Skeletal muscle satellite cell (primary cell): ENCODE measurements around the gene FAM169A.
"Not testable (repeated sequence)": the region's sequence is repeated elsewhere in the genome, so short reads cannot be mapped to it uniquely, and the experiment has no call there.

ENCODE experiments used
- H3K27me3 ChIP-seq: 2 replicates; pipeline ENCODE4 v1.7.0; 2013; ENCODE audit warnings: low read length; ENCODE audit not compliant: control insufficient read depth, insufficient read depth
- H3K36me3 ChIP-seq: 2 replicates; pipeline ENCODE4 v1.7.0; 2013; ENCODE audit warnings: mild to moderate bottlenecking, control low read depth, low read length; ENCODE audit not compliant: insufficient read depth
- H3K4me1 ChIP-seq: 2 replicates; pipeline ENCODE4 v1.7.0; 2013; ENCODE audit warnings: low read length; ENCODE audit not compliant: control insufficient read depth, insufficient read depth
- H3K4me2 ChIP-seq: 2 replicates; pipeline ENCODE4 v1.7.0; 2013; ENCODE audit warnings: mild to moderate bottlenecking, low read length
- H3K4me3 ChIP-seq: 2 replicates; pipeline ENCODE4 v1.7.0; 2013; ENCODE audit warnings: low read length
- H3K9ac ChIP-seq: 2 replicates; pipeline ENCODE4 v1.7.0; 2013; ENCODE audit warnings: mild to moderate bottlenecking, low read depth, low read length, moderate library complexity
- H3K9me3 ChIP-seq: replicated peaks from 2 replicates; pipeline ENCODE4 v1.7.0; 2013; ENCODE audit warnings: mild to moderate bottlenecking, control low read depth, low read length

FAM169A gene

GRCh38 chr5:74837115-74837514 lies 29.1 kb downstream of the FAM169A start:
- H3K4me1 ChIP-seq, result no peaks in the 10 kb centered on the region
- H3K4me2 ChIP-seq, result no peak overlapping the region
- H3K9me3 ChIP-seq, result no peaks in the 10 kb centered on the region
- H3K9ac ChIP-seq, result no peak overlapping the region
- no peaks in the 10 kb centered on the region for H3K27me3 ChIP-seq
- no peak overlapping the region for H3K4me3 ChIP-seq
- H3K36me3 ChIP-seq, result no peaks in the 10 kb centered on the region

- Histone ChIP-seq H3K9me3 (no peaks in the 10 kb centered on the region), H3K4me1 (no peaks in the 10 kb centered on the region), H3K9ac (no peak overlapping the region), H3K4me3 (no peak overlapping the region), H3K27me3 (no peaks in the 10 kb centered on the region), H3K36me3 (no peaks in the 10 kb centered on the region), H3K4me2 (no peak overlapping the region)
Observed at GRCh38 chr5:74833537-74834266, 32.5 kb downstream of the FAM169A start.

GRCh38 chr5:74829413-74829812 lies 36.8 kb downstream of the FAM169A start:
- Histone ChIP-seq H3K9me3 (no peaks in the 10 kb centered on the region), H3K4me2 (no peak overlapping the region), H3K4me3 (no peak overlapping the region), H3K27me3 (no peaks in the 10 kb centered on the region), H3K9ac (no peak overlapping the region), H3K36me3 (no peaks in the 10 kb centered on the region), H3K4me1 (no peaks in the 10 kb centered on the region)

- no peak overlapping the region for H3K4me3 ChIP-seq
- H3K9me3 ChIP-seq, result no peaks in the 10 kb centered on the region
- H3K4me1 ChIP-seq, result no peaks in the 10 kb centered on the region
- no peaks in the 10 kb centered on the region for H3K36me3 ChIP-seq
- H3K4me2 ChIP-seq, result no peak overlapping the region
- no peak overlapping the region for H3K9ac ChIP-seq
- no peaks in the 10 kb centered on the region for H3K27me3 ChIP-seq
Observed at GRCh38 chr5:74822288-74822687, 43.9 kb downstream of the FAM169A start.

GRCh38 chr5:74816875-74817274 lies 49.3 kb downstream of the FAM169A start:
- no peaks in the 10 kb centered on the region for H3K4me1 ChIP-seq
- H3K9me3 ChIP-seq, result no peaks in the 10 kb centered on the region
- no peak overlapping the region for H3K9ac ChIP-seq
- no peaks in the 10 kb centered on the region for H3K27me3 ChIP-seq
- H3K4me3 ChIP-seq, result no peak overlapping the region
- H3K36me3 ChIP-seq, result no peaks in the 10 kb centered on the region
- H3K4me2 ChIP-seq, result no peak overlapping the region

GRCh38 chr5:74810915-74811314 lies 55.3 kb downstream of the FAM169A start:
- Histone ChIP-seq H3K9me3 (no peaks in the 10 kb centered on the region), H3K27me3 (no peaks in the 10 kb centered on the region), H3K4me1 (no peaks in the 10 kb centered on the region), H3K4me2 (no peak overlapping the region), H3K4me3 (no peak overlapping the region), H3K9ac (no peak overlapping the region), H3K36me3 (no peaks in the 10 kb centered on the region)

- Histone ChIP-seq H3K27me3 (no peaks in the 10 kb centered on the region), H3K4me2 (no peak overlapping the region), H3K9ac (no peak overlapping the region), H3K9me3 (no peaks in the 10 kb centered on the region), H3K4me3 (no peak overlapping the region), H3K36me3 (no peaks in the 10 kb centered on the region), H3K4me1 (peaks cover 16% of the 10 kb centered on the region)
Observed at GRCh38 chr5:74801941-74802340, 64.2 kb downstream of the FAM169A start.

- H3K36me3 ChIP-seq, result no peaks in the 10 kb centered on the region
- peaks cover 16% of the 10 kb centered on the region for H3K4me1 ChIP-seq
- H3K4me2 ChIP-seq, result no peak overlapping the region
- H3K9me3 ChIP-seq, result no peaks in the 10 kb centered on the region
- no peak overlapping the region for H3K4me3 ChIP-seq
- no peaks in the 10 kb centered on the region for H3K27me3 ChIP-seq
- no peak overlapping the region for H3K9ac ChIP-seq
Observed at GRCh38 chr5:74801197-74801596, 65.0 kb downstream of the FAM169A start.

- Histone ChIP-seq H3K27me3 (no peaks in the 10 kb centered on the region), H3K9me3 (no peaks in the 10 kb centered on the region), H3K9ac (peak overlapping the region; percentile 11), H3K4me1 (peaks cover 16% of the 10 kb centered on the region), H3K4me2 (peak overlapping the region; percentile 71), H3K4me3 (peak overlapping the region; percentile 60), H3K36me3 (no peaks in the 10 kb centered on the region)
Observed at GRCh38 chr5:74798977-74799911, 66.9 kb downstream of the FAM169A start.

GRCh38 chr5:74791669-74792068 lies 74.5 kb downstream of the FAM169A start:
- not testable (repeated sequence) for H3K27me3 ChIP-seq, H3K9ac ChIP-seq, H3K4me2 ChIP-seq, H3K4me1 ChIP-seq, H3K36me3 ChIP-seq, H3K9me3 ChIP-seq, H3K4me3 ChIP-seq

- Histone ChIP-seq H3K4me2 (no peak overlapping the region), H3K4me3 (no peak overlapping the region), H3K4me1 (no peaks in the 10 kb centered on the region), H3K9me3 (no peaks in the 10 kb centered on the region), H3K36me3 (no peaks in the 10 kb centered on the region), H3K27me3 (no peaks in the 10 kb centered on the region), H3K9ac (no peak overlapping the region)
Observed at GRCh38 chr5:74787424-74787823, 78.8 kb downstream of the FAM169A start.
